HEK293 (cell line): ENCODE measurements around the gene GRIP1.

Experiments used
- BCL11A ChIP-seq: fragments of 450-650 bp; formaldehyde crosslinking; IDR thresholded peaks from 2 replicates; pipeline ENCODE4 v1.5.1; 2016; ENCODE audit warnings: low read depth, missing biosample characterization, missing genetic modification characterization
- MZF1 ChIP-seq: fragments of 450-650 bp; formaldehyde crosslinking; IDR thresholded peaks from 2 replicates; pipeline ENCODE4 v1.5.1; 2017; ENCODE audit warnings: missing biosample characterization, missing genetic modification characterization, borderline replicate concordance
- PBX3 ChIP-seq: sonication (generic); formaldehyde crosslinking; IDR thresholded peaks from 2 replicates; pipeline ENCODE4 v1.8.1; 2022; ENCODE audit warnings: mild to moderate bottlenecking, moderate library complexity, missing genetic modification reagents
- PRDM2 ChIP-seq: fragments of 450-650 bp; formaldehyde crosslinking; IDR thresholded peaks from 2 replicates; pipeline ENCODE4 v1.5.1; 2016; ENCODE audit warnings: missing biosample characterization, missing genetic modification characterization, borderline replicate concordance
- REPIN1 ChIP-seq: fragments of 450-650 bp; formaldehyde crosslinking; IDR thresholded peaks from 2 replicates; pipeline ENCODE4 v1.5.1; 2017; ENCODE audit warnings: missing biosample characterization, missing genetic modification characterization, low read depth
- ZBTB7A ChIP-seq: fragments of 450-650 bp; formaldehyde crosslinking; IDR thresholded peaks from 2 replicates; pipeline ENCODE4 v1.5.1; 2016; ENCODE audit warnings: low read depth, missing biosample characterization, missing genetic modification characterization
- ZNF311 ChIP-seq: fragments of 450-650 bp; formaldehyde crosslinking; IDR thresholded peaks from 2 replicates; pipeline ENCODE4 v1.5.1; 2017; ENCODE audit warnings: missing biosample characterization, missing genetic modification characterization, borderline replicate concordance
- TF ChIP-seq, protein P1 (sequence below): fragments of 450-650 bp; formaldehyde crosslinking; IDR thresholded peaks from 2 replicates; pipeline ENCODE4 v1.5.1; 2016; ENCODE audit warnings: missing biosample characterization, missing genetic modification characterization
- TF ChIP-seq, protein P2 (sequence below): fragments of 450-650 bp; formaldehyde crosslinking; IDR thresholded peaks from 2 replicates; pipeline ENCODE4 v1.5.1; 2017; ENCODE audit warnings: missing biosample characterization, missing genetic modification characterization
- TF ChIP-seq, protein P3 (sequence below): fragments of 450-650 bp; formaldehyde crosslinking; IDR thresholded peaks from 2 replicates; pipeline ENCODE4 v1.5.1; 2016; ENCODE audit warnings: missing biosample characterization, missing genetic modification characterization

GRCh38 chr12:66603981-66604479 is 74.8 kb downstream of the GRIP1 start:
- no peak for TF ChIP-seq ZBTB7A
- TF ChIP-seq PBX3 (CRISPR knock-in tag) = no peak
- TF ChIP-seq MZF1 (tag by site-specific recombination) = no peak
- TF ChIP-seq ZNF311 = no peak
- TF ChIP-seq, protein P1, sequence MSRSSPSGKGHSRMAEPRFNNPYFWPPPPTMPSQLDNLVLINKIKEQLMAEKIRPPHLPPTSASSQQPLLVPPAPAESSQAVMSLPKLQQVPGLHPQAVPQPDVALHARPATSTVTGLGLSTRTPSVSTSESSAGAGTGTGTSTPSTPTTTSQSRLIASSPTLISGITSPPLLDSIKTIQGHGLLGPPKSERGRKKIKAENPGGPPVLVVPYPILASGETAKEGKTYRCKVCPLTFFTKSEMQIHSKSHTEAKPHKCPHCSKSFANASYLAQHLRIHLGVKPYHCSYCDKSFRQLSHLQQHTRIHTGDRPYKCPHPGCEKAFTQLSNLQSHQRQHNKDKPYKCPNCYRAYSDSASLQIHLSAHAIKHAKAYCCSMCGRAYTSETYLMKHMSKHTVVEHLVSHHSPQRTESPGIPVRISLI = no peak
- TF ChIP-seq, protein P2, sequence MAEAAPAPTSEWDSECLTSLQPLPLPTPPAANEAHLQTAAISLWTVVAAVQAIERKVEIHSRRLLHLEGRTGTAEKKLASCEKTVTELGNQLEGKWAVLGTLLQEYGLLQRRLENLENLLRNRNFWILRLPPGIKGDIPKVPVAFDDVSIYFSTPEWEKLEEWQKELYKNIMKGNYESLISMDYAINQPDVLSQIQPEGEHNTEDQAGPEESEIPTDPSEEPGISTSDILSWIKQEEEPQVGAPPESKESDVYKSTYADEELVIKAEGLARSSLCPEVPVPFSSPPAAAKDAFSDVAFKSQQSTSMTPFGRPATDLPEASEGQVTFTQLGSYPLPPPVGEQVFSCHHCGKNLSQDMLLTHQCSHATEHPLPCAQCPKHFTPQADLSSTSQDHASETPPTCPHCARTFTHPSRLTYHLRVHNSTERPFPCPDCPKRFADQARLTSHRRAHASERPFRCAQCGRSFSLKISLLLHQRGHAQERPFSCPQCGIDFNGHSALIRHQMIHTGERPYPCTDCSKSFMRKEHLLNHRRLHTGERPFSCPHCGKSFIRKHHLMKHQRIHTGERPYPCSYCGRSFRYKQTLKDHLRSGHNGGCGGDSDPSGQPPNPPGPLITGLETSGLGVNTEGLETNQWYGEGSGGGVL (tag by site-specific recombination) = no peak
- no peak for TF ChIP-seq REPIN1 (tag by site-specific recombination)
- TF ChIP-seq, protein P3, sequence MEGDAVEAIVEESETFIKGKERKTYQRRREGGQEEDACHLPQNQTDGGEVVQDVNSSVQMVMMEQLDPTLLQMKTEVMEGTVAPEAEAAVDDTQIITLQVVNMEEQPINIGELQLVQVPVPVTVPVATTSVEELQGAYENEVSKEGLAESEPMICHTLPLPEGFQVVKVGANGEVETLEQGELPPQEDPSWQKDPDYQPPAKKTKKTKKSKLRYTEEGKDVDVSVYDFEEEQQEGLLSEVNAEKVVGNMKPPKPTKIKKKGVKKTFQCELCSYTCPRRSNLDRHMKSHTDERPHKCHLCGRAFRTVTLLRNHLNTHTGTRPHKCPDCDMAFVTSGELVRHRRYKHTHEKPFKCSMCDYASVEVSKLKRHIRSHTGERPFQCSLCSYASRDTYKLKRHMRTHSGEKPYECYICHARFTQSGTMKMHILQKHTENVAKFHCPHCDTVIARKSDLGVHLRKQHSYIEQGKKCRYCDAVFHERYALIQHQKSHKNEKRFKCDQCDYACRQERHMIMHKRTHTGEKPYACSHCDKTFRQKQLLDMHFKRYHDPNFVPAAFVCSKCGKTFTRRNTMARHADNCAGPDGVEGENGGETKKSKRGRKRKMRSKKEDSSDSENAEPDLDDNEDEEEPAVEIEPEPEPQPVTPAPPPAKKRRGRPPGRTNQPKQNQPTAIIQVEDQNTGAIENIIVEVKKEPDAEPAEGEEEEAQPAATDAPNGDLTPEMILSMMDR (tag by site-specific recombination) = no peak
- TF ChIP-seq PRDM2 (tag by site-specific recombination) = no peak
- TF ChIP-seq BCL11A (tag by site-specific recombination) = no peak
